Gastrocnemius medialis (tissue), 4 donors: ENCODE measurements around the gene CD52. TPM values are rescaled to one million over a fixed set of nuclear protein-coding genes. Genes with fewer than 3 reads are reported as not detected.
A peak's percentile ranks its signal among the peaks of the same experiment; 100 is the strongest.

Source experiments
- ATAC-seq, 2 donors: fragments of 150-250 bp; one replicate each; pipeline ENCODE4 v1.9.1; 2016
- DNase-seq, 2 donors: peaks; one replicate each; pipeline ENCODE4 v3.0.0-alpha.2; 2019
- H3K27ac ChIP-seq, 4 donors: fragments of 200-600 bp; sonication (generic); 1 replicate in 1 of 4; 2 replicates in 3 of 4; pipeline ENCODE4 v1.5.1; 2016 to 2018; ENCODE audit warnings: mild to moderate bottlenecking in 2 of 4, moderate library complexity in 1 of 4
- H3K27me3 ChIP-seq, 3 donors: fragments of 200-600 bp; sonication (generic) in 2 of 3; 1 replicate in 1 of 3; 2 replicates in 2 of 3; pipeline versions ENCODE4 v1.5.1 to v1.6.0; 2016 to 2019; ENCODE audit warnings: mild to moderate bottlenecking in 1 of 3, moderate library complexity in 1 of 3
- H3K36me3 ChIP-seq, 2 donors: fragments of 200-600 bp; sonication (generic) in 1 of 2; one replicate each; pipeline ENCODE4 v1.5.1; 2017 to 2018
- H3K4me1 ChIP-seq, 2 donors: fragments of 200-600 bp; sonication (generic) in 1 of 2; one replicate each; pipeline ENCODE4 v1.5.1; 2016 to 2017; ENCODE audit warnings: mild to moderate bottlenecking in 2 of 2
- H3K4me3 ChIP-seq, 4 donors: fragments of 200-600 bp; sonication (generic) in 3 of 4; 1 replicate in 1 of 4; 2 replicates in 3 of 4; pipeline ENCODE4 v1.5.1; 2016 to 2019; ENCODE audit warnings: mild to moderate bottlenecking in 2 of 4
- H3K9me3 ChIP-seq, 3 donors: fragments of 200-600 bp; sonication (generic) in 2 of 3; 1 replicate in 1 of 3; 2 replicates in 2 of 3; pipeline ENCODE4 v1.5.1; 2016 to 2019
- CTCF ChIP-seq, 5 experiments: fragments of 450-650 bp in 3 of 5; fragments of 200-600 bp in 2 of 5; sonication (generic) in 2 of 5; IDR thresholded peaks in 4 of 5; conservative IDR thresholded peaks in 1 of 5; 1 replicate in 4 of 5; 2 replicates in 1 of 5; pipeline ENCODE4 v1.5.1; 2016 to 2019; ENCODE audit warnings: antibody characterized with exemption in 5 of 5, mild to moderate bottlenecking in 3 of 5, moderate library complexity in 3 of 5
- POLR2A ChIP-seq, 2 donors: fragments of 450-650 bp; IDR thresholded peaks; one replicate each; pipeline ENCODE4 v1.6.1; 2017; ENCODE audit warnings: antibody characterized with exemption in 2 of 2, mild to moderate bottlenecking in 2 of 2, moderate library complexity in 2 of 2
- in situ Hi-C, 4 donors: fragments of 200-750 bp; cut with MboI; loops; one replicate each; pipeline versions ENCODE4 v1.15.0 to v1.8.0; 2017; ENCODE audit warnings: low sequenced_read_pairs in 4 of 4
- intact Hi-C: fragments of 100-400 bp; cut with DNase I; formaldehyde crosslinking; loops from one replicate; pipeline ENCODE4 v1.15.1; 2023; ENCODE audit warnings: low total_unique reads
- total RNA-seq, 4 donors: library from RNA; depleted of rRNA; stranded (reverse); fragments of >200 nt; gene quantifications; one replicate each; pipeline versions ENCODE4 v1.1.0 to v1.2.3, GENCODE V29; 2016

CD52 gene
- total RNA-seq, 4 donors from 2014 or later = 1.4 to 2.8 TPM; not detected in 2

DNA sequence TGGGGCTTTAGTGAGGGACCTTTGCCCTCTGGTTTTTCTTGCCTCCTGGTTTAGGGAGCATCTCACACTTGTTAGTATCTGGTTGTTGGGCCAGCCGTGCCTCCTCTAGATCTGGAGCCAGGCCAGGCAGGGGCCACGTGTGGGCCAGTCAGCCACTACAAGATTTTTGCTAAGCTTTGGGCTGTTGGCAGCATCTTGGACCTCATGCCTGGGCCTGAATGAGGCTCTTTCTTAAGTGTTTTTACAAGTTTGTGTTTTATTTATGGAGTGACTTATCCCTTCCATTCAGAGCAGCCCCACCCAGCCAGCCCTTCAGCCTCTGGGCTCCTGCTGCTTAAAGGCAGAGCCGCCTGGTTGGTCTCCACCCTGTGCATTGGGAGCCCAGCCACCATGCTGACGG, 39.5 kb upstream of the CD52 start:
- TF ChIP-seq CTCF (IDR thresholded peaks at IDR 0.05 in 4 of 5, conservative IDR thresholded peaks at IDR 0.05 in 1 of 5) = no peak
- no peak for TF ChIP-seq POLR2A (IDR thresholded peaks at IDR 0.05)
- DNase-seq = peak in 1 of 2 donors; percentile 46
- Histone ChIP-seq H3K9me3 (no peaks in the 10 kb centered on the region), H3K36me3 (peaks cover 0 to 26% of the 10 kb centered on the region in 2 donors), H3K4me3 (no peak overlapping the region), H3K27me3 (no peaks in the 10 kb centered on the region), H3K4me1 (peaks cover 49 to 67% of the 10 kb centered on the region in 2 donors), H3K27ac (peak overlapping the region; percentile 89 to 98 (median 93))
- intact Hi-C loops = loop anchor here (5.0 kb wide), 1 partner anchor 96 kb away; no protein-coding TSS in a partner anchor
- no peak for ATAC-seq
- in situ Hi-C loops = loop anchor here in 2 of 4 donors (5.0 kb wide), 1 partner anchor 44 kb away; no protein-coding TSS in a partner anchor

- in situ Hi-C loops = loop anchor here in 2 of 4 donors (5.0 kb wide), 1 partner anchor 43 kb away; no protein-coding TSS in a partner anchor
- Histone ChIP-seq H3K27me3 (no peaks in the 10 kb centered on the region), H3K9me3 (no peaks in the 10 kb centered on the region), H3K4me3 (peak overlapping the region; percentile 75 to 84 (median 78)), H3K27ac (peak overlapping the region; percentile 89 to 98 (median 93)), H3K36me3 (peaks cover 0 to 26% of the 10 kb centered on the region in 2 donors), H3K4me1 (peaks cover 49 to 67% of the 10 kb centered on the region in 2 donors)
- intact Hi-C loops = loop anchor here (5.0 kb wide), 1 partner anchor 97 kb away; no protein-coding TSS in a partner anchor
- DNase-seq = peak in 1 of 2 donors; percentile 75
- peak; percentile 32 to 35 for ATAC-seq
- TF ChIP-seq POLR2A (IDR thresholded peaks at IDR 0.05) (peak; percentile 45 to 52), CTCF (IDR thresholded peaks at IDR 0.05 in 4 of 5, conservative IDR thresholded peaks at IDR 0.05 in 1 of 5) (no peak)
Observed at GRCh38 chr1:26278724-26279455, 38.9 kb upstream of the CD52 start.

- ATAC-seq (peak; percentile 27 to 40), DNase-seq (peak; percentile 78 to 82)
- Histone ChIP-seq H3K36me3 (peaks cover 0 to 26% of the 10 kb centered on the region in 2 donors), H3K4me3 (peak within 1 kb of the TSS; percentile 75 to 84 (median 78)), H3K4me1 (peaks cover 54 to 67% of the 10 kb centered on the region in 2 donors), H3K9me3 (no peaks in the 10 kb centered on the region), H3K27ac (peak within 1 kb of the TSS; percentile 89 to 98 (median 93)), H3K27me3 (no peaks in the 10 kb centered on the region)
- in situ Hi-C loops = loop anchor here in 2 of 4 donors (5.0 kb wide), 1 partner anchor 43 kb away; no protein-coding TSS in a partner anchor
- intact Hi-C loops = loop anchor here (5.0 kb wide), 1 partner anchor 97 kb away; no protein-coding TSS in a partner anchor
- TF ChIP-seq POLR2A (IDR thresholded peaks at IDR 0.05) = peak; percentile 84 to 90
- peak in 3 of 5 experiments; percentile 8 to 27 (median 20) for TF ChIP-seq CTCF (IDR thresholded peaks at IDR 0.05 in 4 of 5, conservative IDR thresholded peaks at IDR 0.05 in 1 of 5)
Observed at GRCh38 chr1:26279456-26280332, 38.1 kb upstream of the CD52 start, which contains the start of gene SH3BGRL3. Gene SH3BGRL3, plus strand, starts transcription at chr1:26280086. Its CDS starts 70 bp downstream, at chr1:26280156.

- ATAC-seq = no peak
- peaks cover 55 to 69% of the 10 kb centered on the region in 2 donors for H3K4me1 ChIP-seq
- DNase-seq = no peak
Observed at GRCh38 chr1:26280333-26281042, 37.3 kb upstream of the CD52 start.

More at GRCh38 chr1:26280333-26281042, 37.3 kb upstream of the CD52 start:
- TF ChIP-seq CTCF (IDR thresholded peaks at IDR 0.05 in 4 of 5, conservative IDR thresholded peaks at IDR 0.05 in 1 of 5) (no peak), POLR2A (IDR thresholded peaks at IDR 0.05) (no peak)
- in situ Hi-C loops = no loop called here
- no peaks in the 10 kb centered on the region for H3K9me3 ChIP-seq
- intact Hi-C loops = no loop called here
- H3K4me3 ChIP-seq = peak overlapping the region; percentile 75 to 84 (median 78)
- H3K27ac ChIP-seq = peak overlapping the region; percentile 89 to 98 (median 93)
- H3K36me3 ChIP-seq = peaks cover 0 to 26% of the 10 kb centered on the region in 2 donors
- H3K27me3 ChIP-seq = no peaks in the 10 kb centered on the region
